HEK293T (cell line): ENCODE data around the gene M1AP.

Experiments used
- CTCF ChIA-PET: fragments of 350-600 bp; formaldehyde crosslinking; extraction: SDS; loops from one replicate; lab custom pipeline; 2021; ENCODE audit warnings: antibody characterized with exemption, inconsistent platforms; lab: Yijun Ruan, JAX
- POLR2A ChIA-PET: fragments of 350-600 bp; formaldehyde crosslinking; extraction: SDS; loops from one replicate; lab custom pipeline; 2020; ENCODE audit warnings: antibody characterized with exemption, inconsistent platforms; lab: Yijun Ruan, JAX
- DNase-seq: peaks from one replicate; pipeline ENCODE4 v3.0.0; 2012; ENCODE audit warnings: mixed read lengths; ENCODE audit errors: extremely low spot score
- ARNT ChIP-seq: fragments of 450-650 bp; IDR thresholded peaks from 2 replicates; pipeline ENCODE4 v1.6.1; 2017; ENCODE audit warnings: mild to moderate bottlenecking
- BHLHE40 ChIP-seq: fragments of 450-650 bp; IDR thresholded peaks from 2 replicates; pipeline ENCODE4 v1.6.1; 2016; ENCODE audit warnings: mild to moderate bottlenecking, moderate library complexity, borderline replicate concordance
- CTBP1 ChIP-seq: fragments of 450-650 bp; IDR thresholded peaks from 2 replicates; pipeline ENCODE4 v1.6.1; 2016; ENCODE audit warnings: borderline replicate concordance
- ELF4 ChIP-seq: fragments of 450-650 bp; IDR thresholded peaks from 2 replicates; pipeline ENCODE4 v1.6.1; 2017; ENCODE audit warnings: antibody characterized with exemption
- FOXA1 ChIP-seq: fragments of 450-650 bp; IDR thresholded peaks from 2 replicates; pipeline ENCODE4 v1.6.1; 2016; ENCODE audit warnings: mild to moderate bottlenecking
- FOXK2 ChIP-seq: fragments of 450-650 bp; IDR thresholded peaks from 2 replicates; pipeline ENCODE4 v1.6.1; 2016; ENCODE audit warnings: mild to moderate bottlenecking
- FOXM1 ChIP-seq: fragments of 450-650 bp; IDR thresholded peaks from 2 replicates; pipeline ENCODE4 v1.6.1; 2017; ENCODE audit warnings: mild to moderate bottlenecking, borderline replicate concordance
- HDGF ChIP-seq: fragments of 450-650 bp; IDR thresholded peaks from 2 replicates; pipeline ENCODE4 v1.6.1; 2017; ENCODE audit warnings: antibody characterized with exemption, borderline replicate concordance
- L3MBTL2 ChIP-seq: fragments of 450-650 bp; conservative IDR thresholded peaks from 2 replicates; pipeline ENCODE4 v1.6.1; 2016; ENCODE audit warnings: mild to moderate bottlenecking
- LEF1 ChIP-seq: fragments of 450-650 bp; IDR thresholded peaks from 2 replicates; pipeline ENCODE4 v1.6.1; 2017; ENCODE audit warnings: mild to moderate bottlenecking, borderline replicate concordance
- NFRKB ChIP-seq: fragments of 450-650 bp; IDR thresholded peaks from 2 replicates; pipeline ENCODE4 v1.6.1; 2016; ENCODE audit warnings: mild to moderate bottlenecking, moderate library complexity
- PKNOX1 ChIP-seq: fragments of 450-650 bp; IDR thresholded peaks from 2 replicates; pipeline ENCODE4 v1.6.1; 2016
- SP1 ChIP-seq: fragments of 450-650 bp; IDR thresholded peaks from 2 replicates; pipeline ENCODE4 v1.6.1; 2017
- SUZ12 ChIP-seq: fragments of 450-650 bp; IDR thresholded peaks from 2 replicates; pipeline ENCODE4 v1.6.1; 2016; ENCODE audit warnings: mild to moderate bottlenecking
- TARDBP ChIP-seq: fragments of 450-650 bp; IDR thresholded peaks from 2 replicates; pipeline ENCODE4 v1.6.1; 2016
- ZNF384 ChIP-seq: fragments of 450-650 bp; IDR thresholded peaks from 2 replicates; pipeline ENCODE4 v1.6.1; 2016

M1AP gene

GRCh38 chr2:74528600-74529356 is 119.4 kb downstream of the M1AP start:
- TF ChIP-seq FOXA1 = no peak
- no peak for TF ChIP-seq CTBP1
- no peak for TF ChIP-seq ARNT
- no peak for TF ChIP-seq TARDBP
- TF ChIP-seq PKNOX1 = no peak
- TF ChIP-seq FOXM1 = no peak
- TF ChIP-seq SUZ12 = no peak
- no peak for TF ChIP-seq FOXK2
- no peak for TF ChIP-seq ELF4
- no peak for TF ChIP-seq NFRKB
- TF ChIP-seq BHLHE40 = no peak
- no peak for TF ChIP-seq LEF1
- no peak for TF ChIP-seq ZNF384
- no peak for TF ChIP-seq SP1
- TF ChIP-seq L3MBTL2 = no peak
- no peak for TF ChIP-seq HDGF
- no peak for DNase-seq
- ChIA-PET POLR2A (interaction anchor here (1.1 to 8.4 kb wide), 12 partner anchors 9 to 137 kb away, joined by 3 to 70 read pairs (median 4); partner anchors contain the start of genes CCDC142, INO80B, MRPL53 and PCGF1), CTCF (no interaction called here)

- CTCF ChIA-PET = no interaction called here
- POLR2A ChIA-PET = interaction anchor here (1.1 to 8.4 kb wide), 2 partner anchors 16 to 20 kb away, joined by 3 to 70 read pairs; partner anchors contain the start of gene PCGF1
- no peak for DNase-seq
- TF ChIP-seq FOXA1 (no peak), L3MBTL2 (no peak), SUZ12 (no peak), BHLHE40 (no peak)
These were observed 120.4 kb downstream of the M1AP start for GRCh38 chr2:74527741-74528140.

GRCh38 chr2:74526649-74527230 is 121.4 kb downstream of the M1AP start:
- TF ChIP-seq PKNOX1 = no peak
- TF ChIP-seq HDGF = no peak
- no peak for TF ChIP-seq FOXK2
- TF ChIP-seq FOXA1 = no peak
- no peak for TF ChIP-seq LEF1
- no peak for TF ChIP-seq ELF4
- no peak for TF ChIP-seq BHLHE40
- TF ChIP-seq ARNT = no peak
- no peak for TF ChIP-seq L3MBTL2
- TF ChIP-seq SP1 = no peak
- no peak for TF ChIP-seq FOXM1
- no peak for TF ChIP-seq NFRKB
- TF ChIP-seq SUZ12 = no peak
- no peak for TF ChIP-seq CTBP1
- ChIA-PET POLR2A (interaction anchor here (1.1 to 8.4 kb wide), 3 partner anchors 17 to 44 kb away, joined by 3 to 70 read pairs (median 3); partner anchors contain the start of gene PCGF1), CTCF (interaction anchor here (1.0 kb wide), 1 partner anchor 62 kb away, joined by 3 read pairs; no protein-coding TSS in a partner anchor)
- DNase-seq = no peak

GRCh38 chr2:74525717-74526648 is 122.1 kb downstream of the M1AP start, which contains the start of gene DQX1:
Gene DQX1 (minus strand): TSS chr2:74526231. CDS start chr2:74525729, 502 bp downstream.
- peak; percentile 51 for DNase-seq
- TF ChIP-seq NFRKB = no peak
- TF ChIP-seq ARNT = no peak
- no peak for TF ChIP-seq FOXK2
- no peak for TF ChIP-seq LEF1
- no peak for TF ChIP-seq SP1
- no peak for TF ChIP-seq L3MBTL2
- no peak for TF ChIP-seq ZNF384
- no peak for TF ChIP-seq ELF4
- TF ChIP-seq FOXA1 = no peak
- no peak for TF ChIP-seq HDGF
- POLR2A ChIA-PET = interaction anchor here (1.3 to 8.4 kb wide), 2 partner anchors 18 to 44 kb away, joined by 3 to 70 read pairs; partner anchors contain the start of gene PCGF1
- CTCF ChIA-PET = interaction anchor here (1.0 kb wide), 1 partner anchor 63 kb away, joined by 3 read pairs; no protein-coding TSS in a partner anchor

GRCh38 chr2:74524955-74525716 is 123.0 kb downstream of the M1AP start:
- no peak for TF ChIP-seq FOXK2
- no peak for TF ChIP-seq LEF1
- no peak for DNase-seq
- CTCF ChIA-PET = no interaction called here
- POLR2A ChIA-PET = interaction anchor here (8.4 kb wide), 1 partner anchor 17 kb away, joined by 70 read pairs; the partner anchor contains the start of gene PCGF1
